ENCODE measurements around the gene KBTBD8.

DNA sequence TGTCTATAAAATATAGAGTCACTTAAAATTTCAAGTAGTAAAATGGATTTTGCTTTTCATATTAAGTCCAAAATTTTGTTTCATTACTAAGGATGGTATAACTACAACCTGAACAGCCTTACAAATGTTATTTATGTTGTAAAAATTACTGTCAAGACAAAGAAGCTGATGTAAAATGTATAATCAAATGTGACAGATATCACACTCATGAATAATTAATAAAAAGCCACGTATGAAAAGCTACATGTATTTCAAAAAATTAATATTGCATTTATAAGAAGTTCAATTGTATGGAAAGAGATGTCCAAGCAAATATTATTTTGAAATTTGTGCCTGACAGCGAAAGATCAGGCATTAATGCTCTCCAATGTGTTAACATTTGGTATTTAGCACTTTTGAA is 48.9 kb downstream of the KBTBD8 start:
- TF ChIP-seq POLR2A (IDR thresholded peaks at IDR 0.05) = no peak
- TF ChIP-seq, protein P1, sequence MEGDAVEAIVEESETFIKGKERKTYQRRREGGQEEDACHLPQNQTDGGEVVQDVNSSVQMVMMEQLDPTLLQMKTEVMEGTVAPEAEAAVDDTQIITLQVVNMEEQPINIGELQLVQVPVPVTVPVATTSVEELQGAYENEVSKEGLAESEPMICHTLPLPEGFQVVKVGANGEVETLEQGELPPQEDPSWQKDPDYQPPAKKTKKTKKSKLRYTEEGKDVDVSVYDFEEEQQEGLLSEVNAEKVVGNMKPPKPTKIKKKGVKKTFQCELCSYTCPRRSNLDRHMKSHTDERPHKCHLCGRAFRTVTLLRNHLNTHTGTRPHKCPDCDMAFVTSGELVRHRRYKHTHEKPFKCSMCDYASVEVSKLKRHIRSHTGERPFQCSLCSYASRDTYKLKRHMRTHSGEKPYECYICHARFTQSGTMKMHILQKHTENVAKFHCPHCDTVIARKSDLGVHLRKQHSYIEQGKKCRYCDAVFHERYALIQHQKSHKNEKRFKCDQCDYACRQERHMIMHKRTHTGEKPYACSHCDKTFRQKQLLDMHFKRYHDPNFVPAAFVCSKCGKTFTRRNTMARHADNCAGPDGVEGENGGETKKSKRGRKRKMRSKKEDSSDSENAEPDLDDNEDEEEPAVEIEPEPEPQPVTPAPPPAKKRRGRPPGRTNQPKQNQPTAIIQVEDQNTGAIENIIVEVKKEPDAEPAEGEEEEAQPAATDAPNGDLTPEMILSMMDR (IDR thresholded peaks at IDR 0.05) = no peak
